GM10266 (cell line): Measurements from ENCODE around the gene CABP1.

Experiments used
- DNase-seq: peaks from one replicate; pipeline ENCODE4 v3.0.0; 2012; ENCODE audit errors: extremely low spot score
- TF ChIP-seq, protein P1 (sequence below): IDR thresholded peaks from 2 replicates; pipeline ENCODE4 v1.5.1; 2012; ENCODE audit warnings: mild to moderate bottlenecking, low read depth; ENCODE audit not compliant: control insufficient read depth, insufficient read depth; ENCODE audit errors: missing control alignments

The CABP1 gene

GRCh38 chr12:120674097-120674636, 33.7 kb downstream of the CABP1 start:
- no peak for DNase-seq
- TF ChIP-seq, protein P1, sequence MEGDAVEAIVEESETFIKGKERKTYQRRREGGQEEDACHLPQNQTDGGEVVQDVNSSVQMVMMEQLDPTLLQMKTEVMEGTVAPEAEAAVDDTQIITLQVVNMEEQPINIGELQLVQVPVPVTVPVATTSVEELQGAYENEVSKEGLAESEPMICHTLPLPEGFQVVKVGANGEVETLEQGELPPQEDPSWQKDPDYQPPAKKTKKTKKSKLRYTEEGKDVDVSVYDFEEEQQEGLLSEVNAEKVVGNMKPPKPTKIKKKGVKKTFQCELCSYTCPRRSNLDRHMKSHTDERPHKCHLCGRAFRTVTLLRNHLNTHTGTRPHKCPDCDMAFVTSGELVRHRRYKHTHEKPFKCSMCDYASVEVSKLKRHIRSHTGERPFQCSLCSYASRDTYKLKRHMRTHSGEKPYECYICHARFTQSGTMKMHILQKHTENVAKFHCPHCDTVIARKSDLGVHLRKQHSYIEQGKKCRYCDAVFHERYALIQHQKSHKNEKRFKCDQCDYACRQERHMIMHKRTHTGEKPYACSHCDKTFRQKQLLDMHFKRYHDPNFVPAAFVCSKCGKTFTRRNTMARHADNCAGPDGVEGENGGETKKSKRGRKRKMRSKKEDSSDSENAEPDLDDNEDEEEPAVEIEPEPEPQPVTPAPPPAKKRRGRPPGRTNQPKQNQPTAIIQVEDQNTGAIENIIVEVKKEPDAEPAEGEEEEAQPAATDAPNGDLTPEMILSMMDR: no peak

GRCh38 chr12:120677765-120678473, 37.5 kb downstream of the CABP1 start:
- TF ChIP-seq, protein P1: no peak
- DNase-seq: peak; percentile 68

DNA sequence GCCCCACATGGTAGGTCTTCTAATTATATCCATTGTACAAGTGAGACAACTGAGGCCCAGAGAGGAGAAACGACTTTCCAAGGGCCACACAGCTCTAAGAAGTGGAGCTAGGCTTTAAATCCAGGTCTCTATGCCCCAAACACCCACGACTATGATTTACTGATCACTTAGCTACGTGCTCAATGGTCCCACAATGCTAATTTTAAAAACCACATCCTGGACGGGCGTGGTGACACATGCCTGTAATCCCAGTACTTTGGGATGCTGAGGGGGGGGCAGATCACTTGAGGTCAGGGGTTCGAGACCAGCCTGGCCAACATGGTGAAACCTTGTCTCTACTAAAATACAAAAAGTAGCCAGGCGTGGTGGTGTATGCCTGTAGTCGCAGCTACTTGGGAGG, 38.1 kb downstream of the CABP1 start:
- TF ChIP-seq, protein P1: no peak

GRCh38 chr12:120680165-120680738, 39.8 kb downstream of the CABP1 start:
- no peak for DNase-seq
- TF ChIP-seq, protein P1: no peak

More for the DNA sequence above, 38.1 kb downstream of the CABP1 start:
- DNase-seq: no peak

- TF ChIP-seq, protein P1: no peak
- no peak for DNase-seq
These were observed 44.1 kb downstream of the CABP1 start for GRCh38 chr12:120684523-120684932.

GRCh38 chr12:120685522-120685921, 45.1 kb downstream of the CABP1 start:
- no peak for DNase-seq
- TF ChIP-seq, protein P1: no peak

- peak; percentile 94 for DNase-seq
- TF ChIP-seq, protein P1: no peak
These were observed 45.8 kb downstream of the CABP1 start for GRCh38 chr12:120686151-120686689.
